Measurements from ENCODE around the gene MAP3K15. TPM values are rescaled to one million over a fixed set of nuclear protein-coding genes. Genes with fewer than 3 reads are reported as not detected.
A peak's percentile ranks its signal among the peaks of the same experiment; 100 is the strongest.
"Not testable (repeated sequence)": the region's sequence is repeated elsewhere in the genome, so short reads cannot be mapped to it uniquely, and the experiment has no call there.

Gene MAP3K15
- total RNA-seq, 6 donors from 2014 or later, result 0.44 to 5.2 (median 1.4) TPM

DNA sequence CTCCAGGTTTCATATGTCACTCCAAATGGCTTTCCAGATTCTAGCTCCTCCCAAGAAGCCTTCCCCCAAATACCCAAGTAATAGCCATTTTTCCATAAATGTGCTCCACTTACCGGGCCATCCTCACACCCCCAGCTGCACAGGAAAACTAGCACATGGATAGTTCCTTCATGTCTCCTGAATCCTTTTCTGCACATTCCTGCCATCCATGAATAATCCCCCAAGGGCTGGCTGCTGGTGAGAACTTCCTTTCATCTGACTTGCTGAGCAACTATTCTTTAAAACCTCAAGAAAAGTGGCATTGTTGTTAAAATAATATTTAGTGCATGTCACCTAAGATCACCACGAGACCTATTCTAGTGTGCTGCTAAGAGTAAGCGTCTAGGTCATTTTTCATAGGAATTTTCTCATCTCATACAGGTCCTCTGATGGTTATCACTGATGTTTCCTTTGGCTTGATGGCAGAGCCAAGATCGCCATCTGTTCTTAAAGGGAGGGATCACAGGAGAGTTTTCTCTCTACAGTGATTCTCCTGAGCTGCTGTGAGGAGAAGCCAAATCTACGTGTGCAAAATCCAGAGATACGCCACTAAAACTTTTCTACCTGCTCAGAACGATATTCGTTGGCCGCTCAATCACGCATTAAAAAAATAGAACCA, 71.3 kb downstream of the MAP3K15 start:
- no peak overlapping the region for H3K27ac ChIP-seq
- no peaks in the 10 kb centered on the region for H3K9me3 ChIP-seq
- no peaks in the 10 kb centered on the region for H3K4me1 ChIP-seq
- ATAC-seq (ENCODE audit: low FRiP score in 2 of 2) (no peak), DNase-seq (no peak)
- H3K27me3 ChIP-seq, result no peaks in the 10 kb centered on the region
- no peak for TF ChIP-seq POLR2AphosphoS5 (IDR thresholded peaks at IDR 0.05)
- TF ChIP-seq, protein P1, sequence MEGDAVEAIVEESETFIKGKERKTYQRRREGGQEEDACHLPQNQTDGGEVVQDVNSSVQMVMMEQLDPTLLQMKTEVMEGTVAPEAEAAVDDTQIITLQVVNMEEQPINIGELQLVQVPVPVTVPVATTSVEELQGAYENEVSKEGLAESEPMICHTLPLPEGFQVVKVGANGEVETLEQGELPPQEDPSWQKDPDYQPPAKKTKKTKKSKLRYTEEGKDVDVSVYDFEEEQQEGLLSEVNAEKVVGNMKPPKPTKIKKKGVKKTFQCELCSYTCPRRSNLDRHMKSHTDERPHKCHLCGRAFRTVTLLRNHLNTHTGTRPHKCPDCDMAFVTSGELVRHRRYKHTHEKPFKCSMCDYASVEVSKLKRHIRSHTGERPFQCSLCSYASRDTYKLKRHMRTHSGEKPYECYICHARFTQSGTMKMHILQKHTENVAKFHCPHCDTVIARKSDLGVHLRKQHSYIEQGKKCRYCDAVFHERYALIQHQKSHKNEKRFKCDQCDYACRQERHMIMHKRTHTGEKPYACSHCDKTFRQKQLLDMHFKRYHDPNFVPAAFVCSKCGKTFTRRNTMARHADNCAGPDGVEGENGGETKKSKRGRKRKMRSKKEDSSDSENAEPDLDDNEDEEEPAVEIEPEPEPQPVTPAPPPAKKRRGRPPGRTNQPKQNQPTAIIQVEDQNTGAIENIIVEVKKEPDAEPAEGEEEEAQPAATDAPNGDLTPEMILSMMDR (IDR thresholded peaks at IDR 0.05), result no peak
- no peak for TF ChIP-seq POLR2A (IDR thresholded peaks at IDR 0.05)
- no peak for TF ChIP-seq EP300 (IDR thresholded peaks at IDR 0.05)
- 82 to 90% methylated on average over 10 of the region's 10 CpGs for WGBS, 2 donors
- no peaks in the 10 kb centered on the region for H3K36me3 ChIP-seq
- H3K4me3 ChIP-seq, result no peak overlapping the region

DNA sequence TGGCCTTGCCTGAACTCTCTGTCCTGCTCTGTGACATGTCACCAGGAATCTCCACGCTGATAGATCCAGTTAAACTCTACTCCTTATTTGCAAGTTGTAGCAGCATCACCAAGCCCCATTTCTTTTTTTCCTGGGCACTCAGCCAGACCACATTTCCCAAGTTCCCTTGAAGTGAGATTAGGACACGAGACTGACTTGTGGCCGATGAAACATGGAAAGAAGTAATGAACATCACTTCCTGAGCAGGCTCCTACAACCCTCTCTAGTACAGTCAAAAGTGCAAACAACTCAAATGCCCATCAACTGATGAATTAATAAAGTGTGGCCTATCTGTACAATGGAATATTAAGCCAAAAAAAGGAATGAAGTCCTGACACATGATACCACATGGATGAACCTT, 74.6 kb downstream of the MAP3K15 start:
- 0 to 25% methylated on average over 2 to 3 of the region's 3 CpGs for WGBS, 2 donors
- DNase-seq (peak in 1 of 2 donors; percentile 24), ATAC-seq (ENCODE audit: low FRiP score in 2 of 2) (no peak)
- Histone ChIP-seq H3K9me3 (no peaks in the 10 kb centered on the region), H3K27ac (no peak overlapping the region), H3K36me3 (no peaks in the 10 kb centered on the region), H3K4me3 (no peak overlapping the region), H3K27me3 (no peaks in the 10 kb centered on the region), H3K4me1 (no peaks in the 10 kb centered on the region)
- TF ChIP-seq EP300 (IDR thresholded peaks at IDR 0.05) (no peak), POLR2AphosphoS5 (IDR thresholded peaks at IDR 0.05) (no peak), POLR2A (IDR thresholded peaks at IDR 0.05) (no peak)
- TF ChIP-seq, protein P1 (IDR thresholded peaks at IDR 0.05), result no peak

DNA sequence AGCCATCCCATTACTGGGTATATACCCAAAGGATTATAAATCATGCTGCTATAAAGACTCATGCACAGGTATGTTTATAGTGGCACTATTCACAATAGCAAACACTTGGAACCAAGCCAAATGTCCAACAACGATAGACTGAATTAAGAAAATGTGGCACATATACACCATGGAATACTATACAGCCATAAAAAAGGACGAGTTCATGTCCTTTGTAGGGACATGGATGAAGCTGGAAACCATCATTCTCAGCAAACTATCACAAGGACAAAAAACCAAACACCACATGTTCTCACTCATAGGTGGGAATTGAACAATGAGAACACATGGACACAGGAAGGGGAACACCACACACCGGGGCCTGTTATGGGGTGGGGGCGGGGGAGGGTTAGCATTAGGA, 92.6 kb downstream of the MAP3K15 start:
- not testable (repeated sequence) for H3K27me3 ChIP-seq; H3K4me3 ChIP-seq; H3K36me3 ChIP-seq; H3K9me3 ChIP-seq; DNase-seq; H3K27ac ChIP-seq; H3K4me1 ChIP-seq; ATAC-seq (ENCODE audit: low FRiP score in 2 of 2)
- 84 to 90% methylated on average over 4 of the region's 4 CpGs for WGBS, 2 donors

DNA sequence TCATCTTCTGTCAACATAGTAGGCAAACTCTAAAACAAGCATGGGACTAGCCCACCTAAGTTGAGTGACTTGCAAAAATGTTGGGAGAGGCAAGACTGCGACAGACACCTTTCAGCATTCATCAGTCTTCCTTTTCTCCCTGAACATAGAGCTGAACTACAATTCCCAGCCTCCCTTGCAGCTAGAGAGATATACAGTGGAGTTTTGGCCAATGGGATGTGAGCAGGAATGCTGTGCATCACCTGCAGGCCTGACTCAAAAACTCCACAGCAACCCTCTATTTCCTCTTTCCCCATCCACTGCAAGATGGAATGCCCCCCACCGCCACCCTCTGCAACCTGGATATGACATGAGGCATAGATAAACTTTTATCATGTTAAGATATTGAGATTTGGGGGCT, 105.0 kb downstream of the MAP3K15 start:
- H3K9me3 ChIP-seq, result peaks cover 0 to 4% (median 0%) of the 10 kb centered on the region in 4 donors
- TF ChIP-seq, protein P1 (IDR thresholded peaks at IDR 0.05), result no peak
- TF ChIP-seq POLR2A (IDR thresholded peaks at IDR 0.05) (no peak), POLR2AphosphoS5 (IDR thresholded peaks at IDR 0.05) (no peak), EP300 (IDR thresholded peaks at IDR 0.05) (no peak)
- DNase-seq (no peak), ATAC-seq (ENCODE audit: low FRiP score in 2 of 2) (no peak)
- no peaks in the 10 kb centered on the region for H3K36me3 ChIP-seq
- H3K4me3 ChIP-seq, result no peak overlapping the region
- H3K27ac ChIP-seq, result no peak overlapping the region
- 89 to 91% methylated on average over 1 to 2 of the region's 2 CpGs for WGBS, 2 donors
- H3K27me3 ChIP-seq, result no peaks in the 10 kb centered on the region
- no peaks in the 10 kb centered on the region for H3K4me1 ChIP-seq

DNA sequence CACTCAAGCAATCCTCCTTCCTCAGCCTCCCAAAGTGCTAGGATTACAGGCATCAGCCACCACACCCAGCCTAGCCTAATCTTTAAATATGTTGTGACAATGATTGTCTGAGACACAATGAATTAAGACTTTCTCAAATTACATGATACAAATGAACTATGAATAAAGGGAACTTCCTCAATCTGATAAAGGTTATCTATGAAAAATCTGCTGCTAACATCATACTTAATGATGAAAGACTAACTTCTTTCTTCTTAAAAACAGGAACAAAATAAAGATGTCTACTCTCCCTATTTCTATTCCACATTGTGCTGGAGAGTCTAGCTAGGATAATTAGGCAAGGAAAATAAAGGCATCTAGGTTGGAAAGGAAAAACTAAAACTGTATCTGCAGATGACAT, 111.6 kb downstream of the MAP3K15 start:
- no peak overlapping the region for H3K27ac ChIP-seq
- no peak overlapping the region for H3K4me3 ChIP-seq
- H3K36me3 ChIP-seq, result no peaks in the 10 kb centered on the region
- ATAC-seq (ENCODE audit: low FRiP score in 2 of 2), result no peak
- DNase-seq, result no peak
- no peaks in the 10 kb centered on the region for H3K27me3 ChIP-seq
- TF ChIP-seq, protein P1 (IDR thresholded peaks at IDR 0.05), result no peak
- TF ChIP-seq POLR2AphosphoS5 (IDR thresholded peaks at IDR 0.05) (no peak), POLR2A (IDR thresholded peaks at IDR 0.05) (no peak), EP300 (IDR thresholded peaks at IDR 0.05) (no peak)
- no peaks in the 10 kb centered on the region for H3K4me1 ChIP-seq
- H3K9me3 ChIP-seq, result no peaks in the 10 kb centered on the region

Data from upper lobe of left lung (tissue), 6 donors.